Caco-2 (cell line): Measurements from ENCODE around the gene SPACA1. TPM values are rescaled to one million over a fixed set of nuclear protein-coding genes. Genes with fewer than 3 reads are reported as not detected.

Experiments used
- BruUV-seq: library from RNA; stranded (reverse); fragments of 400-500 nt; replicated peaks from 2 replicates; lab custom pipeline; 2021; lab: Mats Ljungman, UMichigan
- CTCF ChIA-PET: fragments of 300-600 bp; sonication (Branson Sonifier 250); formaldehyde crosslinking; loops from one replicate; lab custom pipeline; 2022; ENCODE audit warnings: antibody characterized with exemption; lab: Charles Lee
- POLR2A ChIA-PET: fragments of 300-600 bp; sonication (Branson Sonifier 250); formaldehyde crosslinking; loops from one replicate; lab custom pipeline; 2022; ENCODE audit warnings: antibody characterized with exemption; lab: Charles Lee
- DNase-seq, 2 experiments: peaks; one replicate each; pipeline versions ENCODE4 v3.0.0 to v3.0.0-alpha.2; 2020 to 2022
- H3K27me3 ChIP-seq: replicated peaks from 2 replicates; pipeline ENCODE4 v1.6.0; 2011; ENCODE audit warnings: low read length; ENCODE audit not compliant: control insufficient read depth, insufficient read depth
- H3K36me3 ChIP-seq: 2 replicates; pipeline ENCODE4 v1.5.1; 2011; ENCODE audit warnings: low read length; ENCODE audit not compliant: control insufficient read depth, insufficient read depth
- H3K4me1 ChIP-seq: fragments of 250-450 bp; sonication (Bioruptor Pico); 2 replicates; pipeline ENCODE4 v1.5.1; 2020; ENCODE audit warnings: mild to moderate bottlenecking
- H3K4me3 ChIP-seq: 2 replicates; pipeline ENCODE4 v1.5.1; 2011; ENCODE audit warnings: low read depth, mild to moderate bottlenecking, control low read depth, low read length
- H3K9me3 ChIP-seq: fragments of 250-450 bp; sonication (Bioruptor Pico); 2 replicates; pipeline ENCODE4 v1.5.1; 2020; ENCODE audit warnings: mild to moderate bottlenecking, moderate library complexity
- H3K27ac Mint-ChIP-seq: one replicate; pipeline ENCODE4 v1.8.0; 2022; ENCODE audit warnings: mixed read lengths; ENCODE audit not compliant: unreplicated experiment
- H3K27me3 Mint-ChIP-seq: one replicate; pipeline ENCODE4 v1.8.0; 2022; ENCODE audit warnings: mixed read lengths; ENCODE audit not compliant: insufficient read depth, unreplicated experiment
- H3K36me3 Mint-ChIP-seq: one replicate; pipeline ENCODE4 v1.8.0; 2022; ENCODE audit warnings: mild to moderate bottlenecking, mixed read lengths; ENCODE audit not compliant: insufficient read depth, unreplicated experiment
- H3K4me1 Mint-ChIP-seq: one replicate; pipeline ENCODE4 v1.8.0; 2022; ENCODE audit warnings: low read depth, mixed read lengths; ENCODE audit not compliant: unreplicated experiment
- H3K4me3 Mint-ChIP-seq: one replicate; pipeline ENCODE4 v1.8.0; 2022; ENCODE audit warnings: mild to moderate bottlenecking, moderate library complexity, mixed read lengths; ENCODE audit not compliant: unreplicated experiment
- H3K9me3 Mint-ChIP-seq: one replicate; pipeline ENCODE4 v1.8.0; 2022; ENCODE audit warnings: mixed read lengths; ENCODE audit not compliant: unreplicated experiment
- intact Hi-C: fragments of 100-400 bp; cut with micrococcal nuclease; formaldehyde crosslinking; loops from one replicate; pipeline ENCODE4 v1.10.0; 2022; ENCODE audit not compliant: unreplicated experiment
- total RNA-seq: library from RNA; stranded (reverse); gene quantifications from 2 replicates; pipeline ENCODE4 v1.2.3, GENCODE V29; 2022
- TF ChIP-seq, protein P1 (sequence below), 2 experiments: fragments of 200-600 bp in 1 of 2; IDR thresholded peaks; 1 replicate in 1 of 2; 2 replicates in 1 of 2; pipeline versions ENCODE4 v1.5.1 to v1.8.0; 2011 to 2022; ENCODE audit warnings: antibody characterized with exemption in 1 of 2, control low read depth in 1 of 2, inconsistent platforms in 1 of 2, low read depth in 1 of 2, low read length in 1 of 2, mild to moderate bottlenecking in 1 of 2, moderate library complexity in 1 of 2; ENCODE audit not compliant: insufficient read depth in 1 of 2, severe bottlenecking in 1 of 2, unreplicated experiment in 1 of 2

SPACA1 gene
- total RNA-seq, 1 experiment from 2014 or later = not detected

DNA sequence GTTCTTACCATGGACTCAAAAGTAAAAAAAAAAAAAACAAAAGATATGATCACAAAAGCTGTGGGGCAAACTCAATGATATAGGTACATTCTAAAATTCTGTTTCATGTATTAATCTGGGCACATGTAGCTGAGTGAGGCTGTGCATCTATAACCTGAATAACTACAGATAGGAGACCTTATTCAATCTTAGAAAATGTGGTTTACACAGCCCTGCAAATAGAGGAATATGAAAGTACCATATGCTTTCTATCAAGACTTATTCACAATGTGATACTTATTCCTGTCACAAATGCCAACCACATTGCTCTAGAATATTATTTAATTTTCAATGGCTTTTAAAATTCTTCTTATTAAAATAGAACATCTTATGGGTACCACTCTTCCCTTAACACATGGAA, 3.1 kb upstream of the SPACA1 start:
- Histone ChIP-seq H3K4me3 (no peak overlapping the region), H3K9me3 (no peaks in the 10 kb centered on the region), H3K27me3 (no peaks in the 10 kb centered on the region), H3K4me1 (no peaks in the 10 kb centered on the region), H3K36me3 (no peaks in the 10 kb centered on the region)
- Mint-ChIP-seq H3K27me3 (peaks cover 2% of the 10 kb centered on the region), H3K9me3 (no peaks in the 10 kb centered on the region), H3K36me3 (no peaks in the 10 kb centered on the region), H3K4me3 (no peak overlapping the region), H3K27ac (no peak overlapping the region), H3K4me1 (no peaks in the 10 kb centered on the region)
- CTCF ChIA-PET = no interaction called here
- TF ChIP-seq, protein P1, sequence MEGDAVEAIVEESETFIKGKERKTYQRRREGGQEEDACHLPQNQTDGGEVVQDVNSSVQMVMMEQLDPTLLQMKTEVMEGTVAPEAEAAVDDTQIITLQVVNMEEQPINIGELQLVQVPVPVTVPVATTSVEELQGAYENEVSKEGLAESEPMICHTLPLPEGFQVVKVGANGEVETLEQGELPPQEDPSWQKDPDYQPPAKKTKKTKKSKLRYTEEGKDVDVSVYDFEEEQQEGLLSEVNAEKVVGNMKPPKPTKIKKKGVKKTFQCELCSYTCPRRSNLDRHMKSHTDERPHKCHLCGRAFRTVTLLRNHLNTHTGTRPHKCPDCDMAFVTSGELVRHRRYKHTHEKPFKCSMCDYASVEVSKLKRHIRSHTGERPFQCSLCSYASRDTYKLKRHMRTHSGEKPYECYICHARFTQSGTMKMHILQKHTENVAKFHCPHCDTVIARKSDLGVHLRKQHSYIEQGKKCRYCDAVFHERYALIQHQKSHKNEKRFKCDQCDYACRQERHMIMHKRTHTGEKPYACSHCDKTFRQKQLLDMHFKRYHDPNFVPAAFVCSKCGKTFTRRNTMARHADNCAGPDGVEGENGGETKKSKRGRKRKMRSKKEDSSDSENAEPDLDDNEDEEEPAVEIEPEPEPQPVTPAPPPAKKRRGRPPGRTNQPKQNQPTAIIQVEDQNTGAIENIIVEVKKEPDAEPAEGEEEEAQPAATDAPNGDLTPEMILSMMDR (IDR thresholded peaks at IDR 0.05; ENCODE audit: insufficient read depth in 1 of 2, low read depth in 1 of 2, low read length in 1 of 2, severe bottlenecking in 1 of 2, unreplicated experiment in 1 of 2) = no peak
- no peak for DNase-seq
- intact Hi-C loops = no loop called here
- no TSS peak for BruUV-seq
- POLR2A ChIA-PET = no interaction called here

DNA sequence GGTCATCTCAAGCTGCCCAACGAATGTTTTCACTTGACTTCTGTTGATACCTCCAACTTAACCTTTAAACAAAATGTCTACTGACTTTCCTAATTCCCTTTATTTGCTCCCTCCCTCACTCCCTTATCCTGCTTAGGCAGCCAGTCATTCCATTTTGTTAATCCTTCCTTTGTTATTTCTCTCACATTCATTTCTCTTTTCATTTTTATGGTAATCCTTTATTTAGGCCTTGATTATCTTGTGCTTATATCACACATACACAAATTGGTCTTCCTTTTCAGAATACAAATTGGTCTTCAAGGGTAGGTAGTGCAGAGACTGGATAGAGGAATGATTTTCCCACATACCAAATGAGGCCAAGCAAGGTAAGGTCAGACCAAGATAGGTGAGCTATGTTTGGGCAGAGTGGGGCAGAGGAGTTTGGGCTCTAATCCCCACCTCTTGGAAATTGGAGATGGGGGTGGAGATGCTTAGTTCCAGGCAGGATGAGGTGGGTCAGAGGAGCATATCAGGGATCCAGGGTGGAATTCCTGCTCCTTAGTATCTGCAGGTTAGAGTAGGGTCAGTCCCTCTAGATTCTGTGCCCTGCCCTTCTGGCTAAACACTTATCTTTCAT, 2.0 kb upstream of the SPACA1 start:
- Histone ChIP-seq H3K9me3 (no peaks in the 10 kb centered on the region), H3K4me3 (no peak overlapping the region), H3K4me1 (no peaks in the 10 kb centered on the region), H3K27me3 (no peaks in the 10 kb centered on the region), H3K36me3 (no peaks in the 10 kb centered on the region)
- intact Hi-C loops = no loop called here
- no TSS peak for BruUV-seq
- peaks cover 2% of the 10 kb centered on the region for H3K27me3 Mint-ChIP-seq
- no peaks in the 10 kb centered on the region for H3K9me3 Mint-ChIP-seq
- no peak overlapping the region for H3K4me3 Mint-ChIP-seq
- no peaks in the 10 kb centered on the region for H3K4me1 Mint-ChIP-seq
- no peak overlapping the region for H3K27ac Mint-ChIP-seq
- ChIA-PET POLR2A (no interaction called here), CTCF (no interaction called here)
- TF ChIP-seq, protein P1 (IDR thresholded peaks at IDR 0.05; ENCODE audit: insufficient read depth in 1 of 2, low read depth in 1 of 2, low read length in 1 of 2, severe bottlenecking in 1 of 2, unreplicated experiment in 1 of 2) = no peak
- DNase-seq = no peak
- no peaks in the 10 kb centered on the region for H3K36me3 Mint-ChIP-seq

DNA sequence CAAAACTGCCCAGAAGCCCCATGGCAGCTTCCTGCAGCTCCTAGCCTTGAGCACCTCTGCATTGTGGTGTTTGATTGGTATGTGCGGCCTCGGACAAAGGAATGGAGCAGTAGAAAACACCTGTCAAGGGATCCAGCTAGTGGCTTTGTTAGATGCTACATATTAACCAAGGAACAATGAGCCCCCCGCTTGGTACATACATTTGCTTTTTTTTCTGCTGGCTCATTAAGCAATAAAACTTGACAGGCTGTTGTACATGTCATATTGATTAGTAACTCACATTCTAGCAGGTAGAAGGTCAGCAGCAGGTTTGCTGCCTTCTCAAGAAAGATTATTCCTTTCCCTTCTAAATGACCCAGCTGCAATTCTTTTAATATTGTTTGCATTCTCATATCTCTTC, 937 bp downstream of the SPACA1 start:
- peak; percentile 53 to 55 for DNase-seq
- Histone ChIP-seq H3K36me3 (no peaks in the 10 kb centered on the region), H3K27me3 (no peaks in the 10 kb centered on the region), H3K9me3 (no peaks in the 10 kb centered on the region), H3K4me3 (no peak overlapping the region), H3K4me1 (no peaks in the 10 kb centered on the region)
- ChIA-PET POLR2A (no interaction called here), CTCF (no interaction called here)
- peak overlapping the region; percentile 30 for H3K4me3 Mint-ChIP-seq
- H3K4me1 Mint-ChIP-seq = no peaks in the 10 kb centered on the region
- H3K9me3 Mint-ChIP-seq = no peaks in the 10 kb centered on the region
- BruUV-seq = no TSS peak
- TF ChIP-seq, protein P1 (IDR thresholded peaks at IDR 0.05; ENCODE audit: insufficient read depth in 1 of 2, low read depth in 1 of 2, low read length in 1 of 2, severe bottlenecking in 1 of 2, unreplicated experiment in 1 of 2) = no peak
- no peaks in the 10 kb centered on the region for H3K36me3 Mint-ChIP-seq
- peaks cover 2% of the 10 kb centered on the region for H3K27me3 Mint-ChIP-seq
- intact Hi-C loops = no loop called here
- peak overlapping the region; percentile 52 for H3K27ac Mint-ChIP-seq
